ENCODE measurements around the gene PSMG1. TPM values are rescaled to one million over a fixed set of nuclear protein-coding genes. Genes with fewer than 3 reads are reported as not detected.
"Not testable (repeated sequence)": the region's sequence is repeated elsewhere in the genome, so short reads cannot be mapped to it uniquely, and the experiment has no call there.

PSMG1 gene
- total RNA-seq, 6 experiments from 2014 or later: 17.1 to 32.4 (median 26.0) TPM

DNA sequence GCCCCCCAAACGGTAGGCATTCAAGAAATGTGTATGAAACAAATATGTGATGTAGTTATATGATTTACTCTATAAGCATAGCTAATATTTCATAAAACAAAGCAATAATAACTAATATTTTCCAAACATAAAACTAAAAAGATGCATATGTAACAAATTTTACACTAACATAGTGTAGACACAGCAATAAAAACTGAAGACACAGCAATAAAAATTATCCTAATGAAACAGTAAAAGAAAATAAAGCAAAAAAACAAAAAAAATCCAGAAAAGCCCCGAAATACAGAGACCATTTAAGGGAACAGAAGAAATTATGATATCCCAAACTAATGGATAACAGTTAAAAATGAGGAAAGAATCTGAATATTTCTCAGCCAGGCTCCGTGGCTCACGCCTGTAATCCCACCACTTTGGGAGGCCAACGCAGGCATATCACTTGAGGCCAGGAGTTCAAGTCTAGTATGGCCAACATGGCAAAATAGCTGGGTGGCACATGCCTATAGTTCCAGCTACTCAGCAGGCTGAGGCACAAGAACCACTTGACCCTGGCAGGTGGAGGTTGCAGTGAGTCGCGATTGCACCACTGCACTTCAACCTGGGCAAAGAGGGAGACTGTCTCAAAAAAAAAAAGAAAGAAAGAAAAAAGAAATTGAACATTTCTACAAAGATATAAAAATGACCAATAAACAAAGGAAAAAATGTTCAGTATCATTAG lies 38.2 kb upstream of the PSMG1 start:
- Histone ChIP-seq H3K4me3 (no peak overlapping the region), H3K36me3 (peaks cover 0 to 38% (median 7%) of the 10 kb centered on the region in 4 donors), H3K9me3 (no peaks in the 10 kb centered on the region), H3K27me3 (no peaks in the 10 kb centered on the region), H3K4me1 (peaks cover 0 to 12% (median 0%) of the 10 kb centered on the region in 4 donors), H3K27ac (no peak overlapping the region)
- TF ChIP-seq, protein P1, sequence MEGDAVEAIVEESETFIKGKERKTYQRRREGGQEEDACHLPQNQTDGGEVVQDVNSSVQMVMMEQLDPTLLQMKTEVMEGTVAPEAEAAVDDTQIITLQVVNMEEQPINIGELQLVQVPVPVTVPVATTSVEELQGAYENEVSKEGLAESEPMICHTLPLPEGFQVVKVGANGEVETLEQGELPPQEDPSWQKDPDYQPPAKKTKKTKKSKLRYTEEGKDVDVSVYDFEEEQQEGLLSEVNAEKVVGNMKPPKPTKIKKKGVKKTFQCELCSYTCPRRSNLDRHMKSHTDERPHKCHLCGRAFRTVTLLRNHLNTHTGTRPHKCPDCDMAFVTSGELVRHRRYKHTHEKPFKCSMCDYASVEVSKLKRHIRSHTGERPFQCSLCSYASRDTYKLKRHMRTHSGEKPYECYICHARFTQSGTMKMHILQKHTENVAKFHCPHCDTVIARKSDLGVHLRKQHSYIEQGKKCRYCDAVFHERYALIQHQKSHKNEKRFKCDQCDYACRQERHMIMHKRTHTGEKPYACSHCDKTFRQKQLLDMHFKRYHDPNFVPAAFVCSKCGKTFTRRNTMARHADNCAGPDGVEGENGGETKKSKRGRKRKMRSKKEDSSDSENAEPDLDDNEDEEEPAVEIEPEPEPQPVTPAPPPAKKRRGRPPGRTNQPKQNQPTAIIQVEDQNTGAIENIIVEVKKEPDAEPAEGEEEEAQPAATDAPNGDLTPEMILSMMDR (IDR thresholded peaks at IDR 0.05): no peak
- no peak for TF ChIP-seq POLR2A (IDR thresholded peaks at IDR 0.05)
- intact Hi-C loops (cut with DNase I): no loop called here
- ATAC-seq (no peak), DNase-seq (no peak)
- 85% methylated on average over 6 of the region's 7 CpGs for WGBS (ENCODE audit: insufficient coverage, low coverage, low lambda C conversion rate, missing lambda C conversion rate)

DNA sequence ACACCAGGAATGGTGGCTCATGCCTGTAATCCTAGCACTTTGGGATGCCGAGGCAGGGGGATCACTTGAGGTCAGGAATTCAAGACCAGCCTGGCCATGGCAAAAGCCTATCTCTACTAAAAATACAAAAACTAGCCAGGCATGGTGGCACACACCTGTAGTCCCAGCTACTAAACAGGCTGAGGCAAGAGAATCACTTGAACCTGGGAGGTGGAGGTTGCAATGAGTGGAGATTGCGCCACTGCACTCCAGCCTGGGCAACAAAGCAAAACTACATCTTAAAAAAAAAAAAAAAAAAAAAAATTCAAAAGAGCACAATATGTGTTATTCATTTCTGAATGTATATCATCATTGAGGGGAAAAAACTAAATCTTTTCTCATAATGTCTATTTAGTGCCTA lies 37.6 kb upstream of the PSMG1 start:
- H3K27ac ChIP-seq; H3K27me3 ChIP-seq; H3K4me3 ChIP-seq; H3K9me3 ChIP-seq; ATAC-seq; intact Hi-C loops (cut with DNase I); DNase-seq: not testable (repeated sequence)
- Histone ChIP-seq H3K4me1 (peaks cover 0 to 12% (median 0%) of the 10 kb centered on the region in 4 donors), H3K36me3 (peaks cover 0 to 38% (median 7%) of the 10 kb centered on the region in 4 donors)
- WGBS (ENCODE audit: insufficient coverage, low coverage, low lambda C conversion rate, missing lambda C conversion rate): 100% methylated on average over 2 of the region's 2 CpGs

DNA sequence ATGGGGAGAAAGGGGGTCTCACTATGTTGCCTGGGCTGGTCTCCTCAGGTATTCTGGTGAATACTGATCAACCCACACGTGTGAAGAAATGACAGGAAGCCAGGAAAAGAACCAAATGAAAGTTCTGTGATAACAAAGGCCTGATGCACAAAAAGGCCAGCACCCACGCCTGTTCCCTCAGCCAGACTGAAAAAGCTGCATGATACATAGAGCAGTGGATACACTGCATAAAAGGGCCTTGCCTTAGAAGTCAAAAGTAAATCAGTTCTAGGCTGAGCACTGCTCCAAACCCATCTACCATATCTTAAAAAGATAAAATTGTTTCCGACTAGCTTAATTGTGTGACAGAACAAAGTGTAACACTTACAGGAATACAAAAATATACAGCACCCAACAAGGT lies 36.9 kb upstream of the PSMG1 start:
- H3K9me3 ChIP-seq: no peaks in the 10 kb centered on the region
- 79% methylated on average over 3 of the region's 3 CpGs for WGBS (ENCODE audit: insufficient coverage, low coverage, low lambda C conversion rate, missing lambda C conversion rate)
- no peak overlapping the region for H3K27ac ChIP-seq
- peaks cover 0 to 42% (median 7%) of the 10 kb centered on the region in 4 donors for H3K36me3 ChIP-seq
- intact Hi-C loops (cut with DNase I): no loop called here
- peaks cover 0 to 12% (median 0%) of the 10 kb centered on the region in 4 donors for H3K4me1 ChIP-seq
- TF ChIP-seq, protein P1 (IDR thresholded peaks at IDR 0.05): no peak
- no peak for TF ChIP-seq POLR2A (IDR thresholded peaks at IDR 0.05)
- DNase-seq (no peak), ATAC-seq (no peak)
- H3K27me3 ChIP-seq: no peaks in the 10 kb centered on the region
- H3K4me3 ChIP-seq: no peak overlapping the region

DNA sequence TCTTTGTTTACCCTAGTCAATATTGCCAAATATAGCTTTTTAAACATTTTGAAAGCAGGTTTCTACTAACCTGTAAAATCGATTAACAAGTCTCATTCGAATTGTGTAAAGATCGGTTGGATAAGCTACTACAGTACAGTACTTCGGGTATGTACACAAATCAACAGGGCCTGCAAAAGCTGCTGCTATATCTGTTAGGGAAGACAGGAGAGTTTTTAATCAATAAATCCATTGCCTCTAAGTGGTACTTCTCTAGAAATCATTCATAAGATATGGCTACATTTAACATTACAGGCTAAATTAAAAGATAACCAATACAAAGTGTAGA lies 34.8 kb upstream of the PSMG1 start:
- H3K36me3 ChIP-seq: peaks cover 0 to 39% (median 2%) of the 10 kb centered on the region in 4 donors
- no peak overlapping the region for H3K4me3 ChIP-seq
- no peaks in the 10 kb centered on the region for H3K9me3 ChIP-seq
- TF ChIP-seq, protein P1 (IDR thresholded peaks at IDR 0.05): no peak
- no peak for TF ChIP-seq POLR2A (IDR thresholded peaks at IDR 0.05)
- H3K4me1 ChIP-seq: peaks cover 0 to 12% (median 0%) of the 10 kb centered on the region in 4 donors
- DNase-seq: no peak
- peak; percentile 49 to 83 (median 55) for ATAC-seq
- H3K27ac ChIP-seq: no peak overlapping the region
- intact Hi-C loops (cut with DNase I): no loop called here
- 31% methylated on average over 4 of the region's 4 CpGs for WGBS (ENCODE audit: insufficient coverage, low coverage, low lambda C conversion rate, missing lambda C conversion rate)
- no peaks in the 10 kb centered on the region for H3K27me3 ChIP-seq

DNA sequence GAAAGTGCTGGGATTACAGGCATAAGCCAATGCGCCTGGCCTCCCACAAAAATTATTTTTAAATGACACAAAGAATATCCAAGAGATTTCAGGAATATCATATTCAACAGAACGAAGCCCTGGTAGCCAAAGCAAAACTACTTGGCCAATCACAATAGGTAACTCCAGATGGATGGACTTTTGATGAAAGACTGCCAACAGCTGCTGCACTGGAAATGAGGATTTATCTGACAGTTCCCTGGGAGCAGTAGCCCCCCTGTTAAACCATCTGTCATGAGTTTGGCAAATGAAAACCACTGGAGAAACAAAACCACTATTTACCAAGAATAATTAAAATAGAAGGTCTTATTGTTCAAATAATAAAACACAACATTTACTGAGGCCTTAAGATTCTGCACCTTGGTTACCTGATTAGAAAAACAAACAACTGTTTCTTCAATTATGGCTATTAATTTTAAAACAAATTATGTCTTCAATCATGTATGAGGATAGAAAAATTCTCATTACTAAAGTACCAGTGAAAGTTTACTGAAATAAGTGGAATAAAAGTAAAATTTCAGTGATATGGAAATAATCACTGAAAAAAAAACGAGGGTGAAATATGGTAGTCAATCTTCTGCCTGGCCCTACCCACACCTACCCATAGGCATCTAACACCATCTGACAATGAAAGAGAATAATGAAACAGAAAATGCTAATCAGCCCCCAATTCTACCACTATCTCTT lies 34.3 kb upstream of the PSMG1 start:
- Histone ChIP-seq H3K27ac (no peak overlapping the region), H3K4me3 (no peak overlapping the region), H3K36me3 (peaks cover 0 to 39% (median 3%) of the 10 kb centered on the region in 4 donors), H3K27me3 (no peaks in the 10 kb centered on the region), H3K9me3 (no peaks in the 10 kb centered on the region), H3K4me1 (peaks cover 0 to 12% (median 0%) of the 10 kb centered on the region in 4 donors)
- intact Hi-C loops (cut with DNase I): no loop called here
- TF ChIP-seq, protein P1 (IDR thresholded peaks at IDR 0.05): no peak
- no peak for TF ChIP-seq POLR2A (IDR thresholded peaks at IDR 0.05)
- ATAC-seq (peak in 2 of 4 donors; percentile 11 to 20), DNase-seq (no peak)
- 92% methylated on average over 3 of the region's 3 CpGs for WGBS (ENCODE audit: insufficient coverage, low coverage, low lambda C conversion rate, missing lambda C conversion rate)
